CD4-positive, alpha-beta T cell treated with Interleukin-15 for 1 hour (primary cell): Measurements from ENCODE around the gene HNRNPUL1.
"Not testable (repeated sequence)": the region's sequence is repeated elsewhere in the genome, so short reads cannot be mapped to it uniquely, and the experiment has no call there.

ENCODE experiments used
- DNase-seq: peaks from one replicate; pipeline ENCODE4 v3.0.0-alpha.2; 2020

Gene HNRNPUL1

GRCh38 chr19:41278478-41278877 lies 14.3 kb downstream of the HNRNPUL1 start:
- no peak for DNase-seq

DNA sequence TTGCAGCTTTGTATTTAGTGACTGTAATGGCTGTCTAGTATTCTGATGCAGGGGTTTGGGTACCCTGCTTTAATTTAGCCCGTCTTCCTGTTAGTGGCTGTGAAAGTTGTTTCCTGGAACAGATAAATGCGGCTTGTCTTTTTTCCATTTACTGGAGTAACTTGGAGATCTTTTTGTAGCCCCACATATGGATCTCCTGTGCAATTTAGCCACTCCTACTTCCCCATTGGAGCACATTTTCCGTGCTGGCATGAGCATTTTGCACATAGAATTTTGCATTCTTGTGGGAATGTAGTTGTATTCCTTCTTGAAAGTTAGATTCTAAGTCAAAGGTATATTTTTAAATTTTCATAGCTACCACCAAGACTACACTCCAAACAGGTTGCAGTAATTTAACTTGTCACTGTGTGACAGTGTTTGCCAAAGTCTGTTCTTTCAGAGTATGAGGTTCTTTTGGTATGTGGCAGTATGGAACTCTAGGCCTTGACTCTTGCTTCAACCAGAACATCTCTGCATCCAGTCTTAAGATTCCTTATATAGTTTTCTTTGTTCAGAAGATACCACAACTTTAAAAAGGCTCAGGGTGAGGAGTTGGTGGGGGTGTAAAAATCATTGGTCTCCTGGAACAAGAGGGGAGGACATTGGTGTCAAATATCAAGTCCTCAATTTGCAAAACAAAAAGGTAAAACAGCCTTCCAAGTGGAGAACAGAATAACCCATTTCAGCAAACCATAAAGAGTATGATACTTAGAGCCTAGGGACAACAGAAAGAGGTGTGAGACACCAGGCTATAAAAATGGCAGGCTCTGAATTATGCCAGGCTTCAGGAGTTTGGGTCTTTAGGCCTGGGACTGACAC lies 24.7 kb downstream of the HNRNPUL1 start:
- no peak for DNase-seq

DNA sequence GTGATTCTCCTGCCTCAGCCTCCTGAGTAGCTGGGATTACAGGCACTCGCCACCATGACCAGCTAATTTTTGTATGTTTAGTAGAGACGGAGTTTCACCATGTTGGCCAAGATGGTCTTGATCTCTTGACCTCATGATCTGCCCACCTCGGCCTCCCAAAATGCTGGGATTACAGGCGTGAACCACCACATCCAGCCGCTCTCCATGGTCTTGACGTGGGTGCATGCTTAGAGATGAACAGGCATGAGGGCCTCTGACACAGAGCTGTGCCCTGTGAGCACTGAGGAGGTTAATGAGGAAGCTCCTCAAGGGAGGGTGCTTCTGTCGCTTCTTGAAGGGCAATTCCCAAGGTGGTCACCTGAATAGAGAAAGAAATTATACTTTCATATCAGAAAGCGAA lies 25.6 kb downstream of the HNRNPUL1 start:
- DNase-seq, result not testable (repeated sequence)

DNA sequence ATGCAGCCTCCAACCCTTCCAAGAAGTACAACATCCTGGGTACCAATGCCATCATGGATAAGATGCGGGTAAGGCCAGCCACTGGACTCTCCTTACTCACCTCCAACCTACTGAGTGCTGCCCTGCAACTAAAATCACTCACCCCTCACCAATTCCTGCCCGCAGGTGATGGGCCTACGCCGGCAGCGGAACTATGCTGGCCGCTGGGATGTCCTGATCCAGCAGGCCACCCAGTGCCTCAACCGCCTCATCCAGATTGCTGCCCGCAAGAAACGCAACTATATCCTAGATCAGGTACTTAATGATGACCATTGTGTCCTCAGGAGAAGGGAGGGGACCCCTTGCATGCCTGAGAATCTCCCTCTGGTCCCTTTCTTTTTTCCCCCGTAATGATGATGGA lies 30.2 kb downstream of the HNRNPUL1 start:
- no peak for DNase-seq

GRCh38 chr19:41295499-41295898 lies 31.3 kb downstream of the HNRNPUL1 start:
- no peak for DNase-seq

DNA sequence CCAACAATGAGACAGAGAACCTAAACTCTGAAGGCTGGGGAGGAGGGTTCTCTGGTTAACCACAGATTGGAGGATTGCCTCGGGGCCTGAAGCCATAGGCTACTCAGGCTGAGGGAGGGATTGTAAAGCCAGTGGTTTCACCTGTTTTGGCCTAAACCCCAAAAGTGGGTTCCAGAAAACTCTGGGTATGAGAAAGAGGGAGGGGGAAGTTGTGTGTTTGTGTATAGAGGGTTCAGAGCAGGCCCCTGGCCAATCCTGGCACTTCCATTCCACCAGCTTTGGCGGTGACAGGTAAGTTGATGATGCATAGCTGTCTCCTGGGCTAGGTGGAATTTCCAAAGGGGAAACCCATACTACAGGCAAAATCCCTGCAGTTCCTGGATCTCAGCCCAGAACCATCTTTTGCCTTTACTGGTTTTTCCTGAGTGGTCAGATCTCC lies 32.3 kb downstream of the HNRNPUL1 start:
- no peak for DNase-seq

DNA sequence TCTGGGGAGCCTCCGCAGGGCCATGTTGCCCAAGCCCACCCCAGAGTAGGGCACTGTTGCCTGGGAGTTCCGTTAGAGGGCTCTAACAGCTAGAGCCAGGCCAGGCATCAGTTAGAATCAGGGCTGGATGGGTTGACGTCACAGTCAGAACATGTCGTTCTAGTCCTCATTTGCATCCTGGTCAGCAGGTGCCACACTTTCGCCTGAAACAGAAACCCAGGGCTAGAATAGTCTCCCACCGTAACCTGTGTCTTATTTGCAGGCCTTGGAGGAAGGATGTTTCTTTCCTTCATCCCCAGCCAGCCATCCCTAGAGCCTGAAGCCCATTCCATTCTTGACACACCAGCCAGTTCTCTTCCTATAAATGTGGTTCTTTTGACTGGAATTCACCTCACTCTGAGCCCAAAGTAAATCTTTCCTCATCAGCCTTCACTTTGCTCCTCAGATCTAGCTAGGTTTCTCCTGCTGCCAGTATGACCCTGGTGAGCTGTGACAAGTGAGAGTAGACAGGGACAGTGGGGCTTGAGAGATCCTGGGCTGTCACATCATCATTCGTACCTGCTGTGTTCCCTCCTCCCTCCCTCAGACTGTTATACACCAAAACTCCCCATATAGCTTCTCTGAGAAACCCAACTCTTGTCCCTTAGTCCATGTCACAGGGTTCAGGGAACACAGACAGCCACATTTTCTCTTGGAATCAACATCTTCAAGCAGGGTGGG lies 33.6 kb downstream of the HNRNPUL1 start:
- peak; percentile 74 for DNase-seq

DNA sequence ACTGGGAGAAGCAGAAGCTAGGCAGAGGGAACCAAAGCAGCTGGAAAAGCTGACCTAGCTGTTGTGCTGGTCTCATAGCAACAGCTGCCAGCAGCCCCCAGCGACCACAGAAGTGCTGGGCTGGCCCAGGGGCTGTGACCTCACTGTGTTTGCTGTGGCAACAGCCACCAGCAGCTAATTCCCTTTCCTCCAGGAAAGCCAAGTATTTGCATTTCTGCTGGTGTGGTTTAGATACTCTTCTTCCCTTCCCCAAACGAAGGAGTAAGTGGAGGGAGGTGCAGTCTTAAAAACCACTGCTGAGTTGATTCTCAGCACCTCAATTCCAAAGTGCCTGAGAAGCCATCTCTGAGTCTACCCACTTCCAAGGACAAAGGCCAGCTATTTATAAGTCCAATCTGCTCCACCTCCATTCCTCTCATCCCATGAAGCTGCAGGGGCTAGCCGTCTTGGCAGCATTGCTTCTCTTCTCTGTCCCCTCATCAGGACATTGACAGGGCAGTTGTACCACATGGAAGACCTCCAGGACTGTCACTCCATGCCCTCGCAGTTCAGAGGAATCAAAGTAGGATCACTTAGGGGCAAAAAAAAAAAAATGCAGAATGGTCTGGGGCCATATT lies 34.3 kb downstream of the HNRNPUL1 start:
- DNase-seq, result peak; percentile 85

GRCh38 chr19:41299046-41299754 lies 35.0 kb downstream of the HNRNPUL1 start:
- no peak for DNase-seq

- peak; percentile 50 for DNase-seq
These were observed 35.5 kb downstream of the HNRNPUL1 start for GRCh38 chr19:41299755-41300089.

GRCh38 chr19:41300555-41300954 lies 36.4 kb downstream of the HNRNPUL1 start:
- no peak for DNase-seq

DNA sequence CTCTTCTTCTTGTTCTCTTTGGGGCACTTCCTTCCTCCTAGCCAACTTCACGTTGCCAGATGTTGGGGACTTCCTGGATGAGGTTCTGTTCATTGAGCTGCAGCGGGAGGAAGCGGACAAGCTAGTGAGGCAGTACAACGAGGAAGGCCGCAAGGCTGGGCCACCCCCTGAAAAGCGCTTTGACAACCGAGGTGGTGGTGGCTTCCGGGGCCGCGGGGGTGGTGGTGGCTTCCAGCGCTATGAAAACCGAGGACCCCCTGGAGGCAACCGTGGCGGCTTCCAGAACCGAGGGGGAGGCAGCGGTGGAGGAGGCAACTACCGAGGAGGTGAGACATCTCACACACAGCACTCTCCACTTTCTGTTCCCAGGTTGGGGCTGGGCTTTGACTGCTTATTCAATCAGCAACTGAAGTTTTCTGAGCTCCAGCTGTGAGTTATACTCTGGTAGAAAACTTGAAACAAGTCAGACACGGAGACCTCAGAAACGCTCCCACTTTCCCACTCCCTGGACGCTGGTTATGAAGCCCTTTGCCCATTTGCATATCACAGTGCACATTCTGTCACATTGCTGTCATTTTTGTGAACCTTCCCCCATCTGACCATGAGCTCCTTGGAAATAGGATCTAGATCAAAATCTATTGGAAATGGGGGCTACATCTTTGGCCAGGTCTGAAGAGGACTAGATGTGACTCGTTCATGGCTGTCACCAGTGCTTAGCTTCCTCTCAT lies 38.6 kb downstream of the HNRNPUL1 start:
- DNase-seq, result peak; percentile 75

GRCh38 chr19:41303954-41304353 lies 39.8 kb downstream of the HNRNPUL1 start:
- DNase-seq, result peak; percentile 53

DNA sequence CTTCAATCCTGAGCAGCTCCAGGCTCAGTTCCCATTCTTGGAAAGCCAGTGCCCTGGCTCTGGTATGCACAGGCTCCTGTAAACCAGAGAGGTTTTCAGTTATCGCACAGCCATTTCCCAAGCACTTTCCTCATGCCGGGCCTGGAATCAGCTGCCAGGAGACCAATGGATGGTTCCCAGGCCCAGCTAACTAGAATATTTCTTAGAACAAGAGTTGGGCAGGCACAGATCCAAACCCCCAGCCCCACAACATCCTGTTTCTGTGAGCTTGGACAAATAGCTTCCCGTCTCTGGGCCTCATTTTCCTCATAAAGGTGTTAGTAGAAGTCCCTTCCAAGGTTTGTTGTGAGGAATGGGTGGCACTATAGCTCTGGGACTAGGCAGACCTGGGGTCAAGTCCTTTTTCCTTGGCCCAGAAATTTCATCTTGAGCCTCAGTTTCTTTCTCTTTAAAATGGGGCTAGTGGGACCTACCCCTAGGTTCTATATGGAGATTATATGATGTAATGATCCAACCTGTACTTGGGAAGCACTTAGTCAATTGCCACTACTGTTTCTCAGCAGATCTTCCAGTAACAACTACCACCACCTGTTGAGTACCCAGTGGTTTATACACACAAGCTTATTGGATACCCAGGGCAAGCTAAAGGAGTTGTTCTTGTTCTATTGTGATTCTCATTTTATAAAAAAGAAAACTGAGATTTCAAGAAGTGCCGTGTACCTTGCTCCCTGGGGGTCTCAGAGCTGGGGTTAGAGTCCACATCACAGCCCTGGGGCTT lies 40.7 kb downstream of the HNRNPUL1 start:
- DNase-seq, result no peak

DNA sequence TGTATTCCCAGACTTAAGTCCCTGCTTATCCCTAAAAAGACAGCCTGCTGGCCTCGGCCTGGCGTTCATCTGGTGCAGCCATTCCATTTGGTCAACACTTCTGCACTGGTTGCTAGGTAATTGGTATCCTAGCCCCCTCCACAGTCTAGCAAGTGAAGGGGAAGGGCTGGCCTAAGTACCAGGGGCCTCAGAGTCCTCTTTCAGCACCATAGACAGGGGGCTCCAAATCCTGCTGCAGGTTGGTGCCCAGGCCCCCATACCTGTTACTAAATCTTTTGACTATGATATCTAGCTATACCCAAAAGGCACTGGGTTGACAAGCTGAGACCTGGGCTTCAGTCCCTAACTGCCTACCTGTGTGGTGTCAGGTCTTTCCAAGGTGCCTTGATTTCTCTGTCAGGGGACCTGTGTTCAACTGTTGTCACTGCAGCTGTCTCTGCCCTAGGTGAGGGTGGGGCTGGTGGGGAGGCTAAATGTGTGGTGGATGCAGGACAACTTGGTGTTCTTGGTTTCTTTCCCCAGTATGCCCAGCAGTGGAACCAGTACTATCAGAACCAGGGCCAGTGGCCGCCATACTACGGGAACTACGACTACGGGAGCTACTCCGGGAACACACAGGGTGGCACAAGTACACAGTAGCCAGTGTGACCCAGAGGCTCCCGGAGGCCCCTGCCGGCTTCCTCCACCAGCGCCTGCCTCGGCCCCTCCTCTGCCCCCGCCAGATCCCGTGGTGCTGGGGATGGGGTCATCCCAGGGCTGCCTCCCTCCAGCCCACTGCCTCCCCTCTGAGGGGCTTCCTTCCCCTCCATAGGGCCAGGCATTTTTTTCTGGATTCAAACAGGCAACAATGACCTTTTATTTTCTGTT lies 42.0 kb downstream of the HNRNPUL1 start:
- DNase-seq, result no peak

- no peak for DNase-seq
These were observed 43.1 kb downstream of the HNRNPUL1 start for GRCh38 chr19:41307090-41307875.

DNA sequence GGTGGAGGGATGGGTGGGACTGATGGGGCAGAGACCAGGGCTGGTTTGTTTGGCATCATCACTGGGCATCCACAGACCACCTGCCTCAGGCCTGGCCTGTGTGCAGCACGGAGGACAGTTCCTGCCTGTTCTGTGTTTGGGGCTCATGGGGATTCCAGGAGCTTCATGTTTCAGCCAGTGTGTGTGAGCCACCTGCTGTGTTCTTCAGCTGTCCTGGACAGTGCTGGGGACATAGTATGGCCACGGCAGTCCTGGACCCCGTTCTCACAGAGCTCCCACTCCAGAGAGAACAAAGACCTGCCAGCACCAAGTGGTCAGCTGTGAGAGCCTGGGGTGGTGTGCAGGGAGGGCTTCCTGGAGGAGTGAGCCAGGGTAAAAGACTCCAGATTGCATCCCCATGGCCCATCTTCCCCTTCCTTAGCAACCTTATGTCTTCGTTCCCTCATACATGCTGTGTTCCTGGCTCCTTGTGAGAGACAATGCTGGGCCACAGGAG lies 43.8 kb downstream of the HNRNPUL1 start:
- DNase-seq, result no peak

DNA sequence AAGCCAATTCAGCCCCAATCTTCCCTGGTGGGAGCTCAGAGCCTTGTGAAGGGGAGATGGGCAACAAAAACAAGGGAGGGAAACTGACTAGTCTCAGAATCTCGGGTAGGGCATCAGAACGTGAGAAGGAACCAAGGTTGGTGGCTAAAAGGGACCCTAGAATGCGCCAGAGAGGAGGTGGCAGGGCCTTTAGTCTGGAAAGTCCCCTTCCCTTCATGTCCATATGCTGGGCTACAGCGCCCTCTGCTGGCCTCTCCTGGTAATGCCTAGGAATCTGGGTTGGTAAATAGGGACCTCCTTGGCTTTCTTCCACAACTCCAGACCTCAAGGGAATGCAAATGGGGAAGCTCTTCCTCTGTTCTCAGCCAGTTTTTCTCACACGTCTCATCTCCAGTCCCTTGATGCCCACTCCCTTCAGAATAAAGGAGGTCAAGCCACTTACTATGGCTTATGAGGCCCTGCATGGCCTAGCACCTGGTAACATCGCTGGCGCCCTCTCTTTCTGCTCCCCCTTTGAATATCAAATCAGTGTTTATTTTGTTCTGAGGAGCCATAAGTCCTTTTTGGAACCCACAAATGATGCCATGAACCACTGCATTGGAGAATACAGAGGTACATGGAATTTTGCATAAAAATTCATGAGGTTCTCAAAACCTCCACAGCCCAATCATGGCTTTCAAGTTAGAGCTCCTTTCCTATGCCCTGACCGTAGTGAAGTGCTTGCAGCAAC lies 44.4 kb downstream of the HNRNPUL1 start:
- peak; percentile 87 for DNase-seq
